HG03342 (cell line): Measurements from ENCODE around the gene BUB1.
"Not testable (repeated sequence)": the region's sequence is repeated elsewhere in the genome, so short reads cannot be mapped to it uniquely, and the experiment has no call there.

Experiments used
- ATAC-seq: cut with Tn5 transposase; IDR thresholded peaks from one replicate; pipeline ENCODE4 v1.9.1; 2021; ENCODE audit warnings: mild to moderate bottlenecking, moderate library complexity; ENCODE audit not compliant: unreplicated experiment

BUB1 gene

DNA sequence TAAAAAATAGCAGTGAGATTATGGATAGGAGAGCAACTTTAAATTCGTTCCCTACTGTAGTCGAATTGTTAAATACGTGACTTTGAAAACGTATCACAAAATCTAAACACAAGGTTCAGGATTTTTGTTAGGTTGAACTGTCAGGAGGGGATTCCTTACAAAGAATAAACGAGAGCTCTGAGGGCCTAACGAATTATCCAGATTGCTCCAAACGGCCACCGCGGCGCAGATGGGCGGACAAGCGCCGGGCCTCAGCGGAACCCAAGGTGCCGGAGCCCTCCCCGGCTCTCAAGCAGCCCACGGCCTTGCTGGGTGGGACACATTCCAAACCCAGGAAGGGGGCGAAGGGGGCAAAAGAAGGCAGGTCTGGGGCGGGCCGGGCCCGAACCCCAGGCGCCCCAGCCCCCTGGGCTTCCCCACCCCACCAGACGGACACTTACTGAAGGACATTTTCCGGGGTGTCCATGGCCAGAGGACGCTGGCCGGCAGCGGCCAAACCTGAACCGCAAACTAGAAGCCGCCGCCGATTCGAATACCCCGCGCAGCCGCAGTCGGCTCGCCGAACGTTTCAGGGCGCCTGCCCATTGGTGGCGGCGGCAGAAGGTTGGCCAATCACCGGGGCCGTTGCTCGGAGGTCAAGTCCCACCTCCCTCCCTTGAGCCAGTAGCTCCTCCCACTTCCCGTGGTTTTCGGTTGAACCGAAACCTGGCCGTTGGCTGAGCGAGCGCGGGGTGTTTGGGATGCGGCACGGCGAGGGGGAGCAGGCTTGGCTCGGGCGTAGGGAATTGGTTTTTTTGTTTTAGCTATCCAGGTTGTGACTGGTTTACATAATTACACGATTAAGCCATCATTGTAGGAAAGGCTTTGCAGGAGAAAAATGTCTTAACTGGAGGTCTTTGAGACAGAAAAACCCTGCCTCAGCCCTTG is at the start of gene BUB1:
Gene BUB1, minus strand, starts transcription at position 534 of the 927 bp plus-strand sequence. Its CDS starts 68 bp downstream, at position 466.
- ATAC-seq: peak; percentile 71

DNA sequence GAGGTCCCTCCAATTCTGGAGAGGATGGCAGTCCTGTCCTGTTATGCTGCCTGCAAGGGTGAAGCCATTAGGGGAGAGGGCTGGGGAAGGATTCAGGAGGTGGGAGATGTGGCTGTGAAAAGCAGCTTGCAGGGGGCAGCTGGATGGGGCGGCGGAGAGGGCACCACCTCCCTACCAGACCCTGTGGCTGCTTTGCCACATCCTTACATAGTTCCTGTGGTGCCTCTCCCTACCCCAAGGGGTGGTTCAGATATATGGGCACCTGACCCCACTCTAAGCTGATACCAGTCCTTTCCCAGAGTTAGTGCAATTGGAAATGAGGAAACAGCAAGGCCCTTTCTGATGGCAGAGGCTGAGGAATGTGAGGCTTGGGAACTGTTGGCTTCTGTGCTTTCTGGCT is 48.4 kb upstream of the BUB1 start:
- no peak for ATAC-seq

DNA sequence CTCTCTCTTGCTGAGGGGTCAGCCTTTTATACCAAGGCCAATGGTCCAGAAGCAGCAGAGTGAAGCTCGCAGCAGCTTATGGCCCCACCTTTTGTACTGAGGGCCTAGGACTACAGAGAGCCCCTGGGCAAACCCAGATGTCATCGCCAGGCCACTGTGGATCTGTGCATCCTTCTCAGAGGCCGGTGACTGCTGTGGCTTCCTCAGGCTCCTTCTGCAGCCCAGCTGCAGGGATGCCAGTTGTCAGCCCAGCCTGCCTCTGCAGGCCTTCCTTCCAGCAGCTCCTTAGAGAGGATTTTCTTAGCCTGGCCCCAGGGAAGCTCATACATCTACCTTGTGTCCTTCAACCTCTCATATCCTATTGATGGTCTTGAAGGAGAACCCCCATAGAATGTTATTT is 48.0 kb upstream of the BUB1 start:
- ATAC-seq: no peak

DNA sequence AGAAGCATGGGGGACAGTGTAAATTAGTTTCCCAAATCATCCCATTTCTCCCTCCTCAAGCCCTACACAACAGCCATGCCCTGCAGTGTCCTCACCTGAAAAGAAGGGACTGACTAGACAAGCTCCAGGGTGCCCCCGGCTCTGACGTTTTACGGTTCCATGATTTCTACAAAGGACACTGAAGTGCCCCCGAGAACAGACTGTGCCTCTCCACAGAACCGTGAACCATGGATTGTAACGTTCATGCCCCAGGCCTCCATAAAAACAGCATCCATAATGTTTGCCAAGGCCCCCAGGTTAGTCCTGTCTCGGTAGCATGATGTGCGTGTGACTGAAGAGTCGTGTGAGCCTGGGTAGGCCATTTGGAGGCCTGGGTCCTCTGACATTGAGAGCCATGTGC is 47.5 kb upstream of the BUB1 start:
- ATAC-seq: no peak

DNA sequence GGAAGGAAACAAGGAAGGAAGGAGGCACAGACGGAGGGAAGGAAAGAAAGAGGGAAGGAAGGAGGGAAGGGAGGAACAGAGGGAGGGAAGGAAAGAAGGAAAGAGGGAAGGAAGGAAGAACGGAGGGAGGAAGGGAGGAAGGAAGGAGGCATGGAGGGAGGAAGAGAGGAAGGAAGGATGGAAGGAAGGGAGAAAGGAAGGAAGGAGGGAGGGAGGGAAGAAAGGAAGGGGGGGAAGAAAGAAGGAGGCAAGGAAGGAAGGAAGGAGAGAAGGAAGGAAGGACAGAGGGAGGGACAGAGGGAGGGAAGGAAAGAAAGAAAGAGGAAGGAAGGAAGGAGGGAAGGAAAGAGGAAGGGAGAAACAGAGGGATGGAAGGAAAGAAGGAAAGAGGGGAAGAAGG is 47.0 kb upstream of the BUB1 start:
- ATAC-seq: no peak

DNA sequence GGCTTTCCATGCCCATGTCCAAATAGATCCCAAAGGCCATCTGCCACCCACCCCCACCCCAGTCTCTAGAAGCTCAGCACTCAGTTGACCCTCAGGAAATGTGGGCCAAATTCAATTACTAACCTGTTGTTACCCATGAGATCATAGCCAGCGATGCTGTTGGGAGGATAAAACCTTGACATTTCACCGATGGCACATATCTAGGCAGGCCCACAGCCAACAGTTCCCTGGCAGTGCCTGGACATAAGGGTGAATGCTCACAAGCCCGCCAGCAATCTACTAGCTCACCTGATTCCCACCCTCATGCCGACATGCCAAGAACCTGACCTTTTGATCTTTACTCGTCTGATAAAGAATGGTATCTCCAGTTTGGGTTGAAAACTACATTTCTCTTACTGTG is 42.7 kb upstream of the BUB1 start:
- ATAC-seq: no peak

DNA sequence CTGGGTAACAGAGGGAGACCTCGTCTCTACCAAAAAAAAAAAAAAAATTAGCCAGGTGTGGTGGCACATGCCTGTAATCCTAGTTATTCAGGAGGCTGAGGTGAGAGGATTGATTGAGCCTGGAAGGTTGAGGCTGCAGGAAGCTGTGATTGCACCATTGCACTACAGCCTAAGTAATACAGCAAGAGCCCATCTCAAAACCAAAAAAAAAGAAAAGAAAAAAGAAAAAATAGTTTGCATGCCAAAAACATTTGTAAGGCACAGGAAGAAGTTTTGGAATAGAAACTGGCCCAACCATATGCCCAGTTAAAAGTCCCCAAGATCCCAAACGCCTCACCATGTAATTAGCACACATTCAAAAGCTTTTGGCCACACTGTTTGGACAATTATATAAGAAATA is 41.1 kb upstream of the BUB1 start:
- no peak for ATAC-seq

DNA sequence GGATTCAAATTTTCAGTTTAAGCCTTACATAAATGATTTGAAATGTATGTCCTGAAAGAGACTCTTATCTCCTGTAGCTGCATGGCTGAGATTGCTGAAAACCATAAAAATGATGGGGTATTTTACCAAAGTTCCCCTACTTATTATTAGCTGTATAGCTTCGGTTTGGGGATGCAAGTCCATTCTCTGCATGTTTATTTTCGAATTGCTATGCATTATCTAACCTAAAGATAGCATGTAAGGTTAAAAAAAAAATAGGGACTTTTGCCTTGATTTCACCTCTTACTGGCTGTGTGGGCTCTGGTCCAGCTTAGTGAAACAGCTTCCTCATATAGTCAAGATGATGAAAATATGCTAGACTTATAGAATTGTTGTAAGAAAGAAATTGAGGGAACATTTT is 40.5 kb upstream of the BUB1 start:
- no peak for ATAC-seq

DNA sequence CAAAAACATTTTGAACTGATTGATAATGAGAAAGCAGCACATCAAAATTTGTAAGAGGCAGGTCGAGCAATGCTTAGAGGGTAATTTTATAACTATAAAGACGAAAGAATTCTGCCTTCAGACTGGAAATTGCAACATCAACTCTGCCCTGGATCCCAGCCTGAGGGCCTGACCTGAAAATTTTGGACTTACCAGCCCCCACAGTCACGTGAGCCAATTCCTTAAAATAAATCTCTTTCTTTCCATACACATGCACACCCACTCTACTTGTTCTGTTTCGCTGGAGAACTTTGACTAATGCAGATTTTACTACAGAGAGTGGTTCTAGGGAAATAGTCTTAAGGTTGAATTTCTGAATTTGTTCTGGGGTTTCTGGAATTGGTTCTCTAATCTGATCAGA is 39.9 kb upstream of the BUB1 start:
- no peak for ATAC-seq

DNA sequence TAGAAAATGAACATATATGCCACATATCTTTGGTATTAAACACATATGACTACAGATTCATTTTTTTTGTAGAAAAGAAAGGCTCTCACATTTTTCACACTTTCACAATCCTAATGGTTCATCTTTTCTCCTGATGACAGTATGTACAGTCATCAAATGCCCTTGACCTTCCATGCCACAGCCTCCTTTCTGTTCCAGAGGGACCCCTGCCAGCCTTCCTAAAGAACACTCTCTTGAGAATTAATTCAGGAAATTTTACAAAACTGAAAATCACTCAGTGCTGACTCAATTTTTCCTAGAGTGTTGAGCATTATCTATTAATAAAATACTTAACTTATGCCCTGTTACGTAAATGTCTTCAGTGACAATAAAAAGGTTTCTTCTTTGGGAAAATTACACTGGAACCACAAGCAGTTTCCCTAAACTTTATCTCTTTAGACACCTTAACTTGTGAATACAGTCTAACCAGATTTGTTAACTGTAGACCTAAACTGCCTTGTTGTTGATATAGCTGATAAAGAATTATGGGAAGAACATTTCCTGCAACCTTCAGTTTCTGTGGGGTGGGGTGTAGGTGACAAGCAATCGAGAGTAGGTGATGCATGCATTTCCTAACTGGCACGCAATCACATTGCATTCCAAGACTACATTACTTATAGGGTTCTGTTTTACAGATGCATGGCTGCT is 39.2 kb upstream of the BUB1 start:
- no peak for ATAC-seq

DNA sequence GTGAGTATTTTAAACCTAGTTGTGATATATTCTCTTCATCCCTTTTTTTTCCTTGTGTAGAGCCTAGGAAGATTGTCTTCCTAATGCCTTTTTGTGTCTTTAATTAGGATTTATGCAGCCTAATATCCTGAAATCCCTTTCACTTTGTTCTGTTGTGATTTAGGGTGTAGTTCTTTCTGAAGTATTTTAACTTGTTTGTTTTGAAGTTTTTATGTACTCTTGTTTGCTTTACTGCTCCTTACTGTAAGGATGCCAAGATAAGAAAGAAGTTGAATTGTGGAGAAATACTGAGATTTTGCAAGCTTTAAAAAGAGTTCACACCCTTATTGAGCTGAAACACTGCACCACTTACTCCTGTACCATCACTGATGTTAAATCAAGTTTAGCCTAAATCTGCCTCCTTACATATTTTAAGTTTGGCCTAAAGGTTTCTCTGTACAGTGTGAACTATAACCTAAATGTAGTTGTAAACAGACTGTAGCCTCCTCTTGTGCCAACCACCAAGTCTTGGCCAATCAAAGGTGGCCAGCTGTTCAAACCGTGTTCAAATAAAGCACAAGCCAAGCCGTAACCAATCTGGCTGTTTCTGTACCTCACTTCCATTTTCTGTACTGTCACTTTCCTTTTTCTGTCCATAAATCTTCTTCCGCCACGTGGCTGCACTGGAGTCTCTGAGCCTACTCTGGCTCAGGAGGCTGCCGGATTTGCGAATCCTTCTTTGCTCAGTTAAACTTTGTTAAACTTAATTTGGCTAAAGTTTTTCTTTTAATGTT is 36.8 kb upstream of the BUB1 start:
- ATAC-seq: no peak

DNA sequence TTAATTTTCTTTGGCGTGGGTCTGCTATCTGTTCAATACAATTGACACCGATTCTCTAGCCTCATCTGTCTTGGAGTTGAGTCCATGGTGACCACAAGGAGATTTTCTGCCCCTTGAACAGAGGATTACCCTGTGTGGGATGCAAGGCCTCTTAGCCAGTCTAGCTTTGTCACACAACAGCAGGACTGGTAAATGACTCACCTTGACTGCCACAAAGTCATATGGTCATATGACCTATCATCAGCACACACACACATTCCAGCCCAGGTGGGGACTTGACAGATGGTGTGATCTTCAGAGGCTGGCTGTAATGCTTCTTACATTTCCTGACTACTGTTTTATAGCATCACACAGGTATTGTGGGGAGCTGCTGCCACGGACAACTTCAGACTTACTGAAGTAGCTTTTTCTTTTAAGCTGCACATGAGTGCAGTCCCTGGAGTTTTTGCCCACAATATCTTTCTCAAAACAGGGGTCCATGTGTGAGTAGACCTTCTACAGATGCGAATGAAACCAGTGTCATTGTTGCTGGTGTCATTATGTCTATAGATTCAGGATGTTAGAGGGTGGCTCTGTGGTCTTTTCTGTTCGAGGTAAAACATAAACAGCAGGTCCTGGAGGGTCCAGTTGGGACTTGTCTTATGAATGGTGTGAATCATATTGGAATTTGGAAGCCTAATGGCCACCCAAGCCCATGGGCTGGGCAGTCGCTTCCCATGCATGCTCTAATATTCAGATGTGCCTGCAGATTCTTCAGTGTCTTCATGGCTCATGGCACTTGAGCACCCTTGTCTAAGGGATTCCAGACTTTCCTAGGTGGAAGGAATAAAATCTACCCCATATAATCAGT is 35.9 kb upstream of the BUB1 start:
- ATAC-seq: no peak

DNA sequence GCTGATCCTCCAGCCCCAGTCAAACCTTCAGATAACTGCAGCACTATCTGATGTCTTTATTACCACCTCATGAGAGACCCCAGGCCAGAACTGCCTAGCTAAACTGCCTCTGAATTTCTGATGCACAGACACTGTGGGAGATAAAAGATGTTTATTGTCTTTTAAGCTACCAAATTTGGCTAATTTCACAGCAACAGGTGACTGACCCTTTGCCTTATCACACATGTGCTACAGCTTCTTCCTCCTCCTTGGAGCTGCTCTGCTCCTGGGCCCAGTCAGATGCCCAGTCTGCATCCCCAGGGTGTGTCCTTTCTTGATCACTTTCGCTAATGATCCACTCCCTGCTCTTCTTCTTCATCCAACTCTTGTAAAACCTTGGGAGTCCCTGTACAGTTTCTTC is 34.9 kb upstream of the BUB1 start:
- no peak for ATAC-seq

DNA sequence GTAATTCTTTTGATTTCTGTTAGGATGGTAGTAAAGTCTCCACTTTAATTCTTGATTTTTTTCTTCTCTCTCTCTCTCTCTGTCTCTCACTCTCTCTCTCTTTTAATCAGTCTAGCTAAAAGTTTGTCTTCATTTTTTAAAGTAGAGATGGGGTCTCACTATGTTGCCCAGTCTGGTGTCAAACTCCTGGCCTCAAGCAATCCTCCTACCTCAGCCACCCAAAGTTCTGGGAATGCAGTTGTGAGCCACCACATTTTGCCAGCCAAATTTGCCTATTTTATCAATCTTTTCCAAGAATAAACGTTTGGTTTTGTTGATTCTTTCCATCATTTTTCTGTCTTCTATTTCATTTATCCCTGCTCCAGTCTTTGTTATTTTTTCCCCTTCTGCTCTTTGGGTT is 30.6 kb upstream of the BUB1 start:
- ATAC-seq: no peak

DNA sequence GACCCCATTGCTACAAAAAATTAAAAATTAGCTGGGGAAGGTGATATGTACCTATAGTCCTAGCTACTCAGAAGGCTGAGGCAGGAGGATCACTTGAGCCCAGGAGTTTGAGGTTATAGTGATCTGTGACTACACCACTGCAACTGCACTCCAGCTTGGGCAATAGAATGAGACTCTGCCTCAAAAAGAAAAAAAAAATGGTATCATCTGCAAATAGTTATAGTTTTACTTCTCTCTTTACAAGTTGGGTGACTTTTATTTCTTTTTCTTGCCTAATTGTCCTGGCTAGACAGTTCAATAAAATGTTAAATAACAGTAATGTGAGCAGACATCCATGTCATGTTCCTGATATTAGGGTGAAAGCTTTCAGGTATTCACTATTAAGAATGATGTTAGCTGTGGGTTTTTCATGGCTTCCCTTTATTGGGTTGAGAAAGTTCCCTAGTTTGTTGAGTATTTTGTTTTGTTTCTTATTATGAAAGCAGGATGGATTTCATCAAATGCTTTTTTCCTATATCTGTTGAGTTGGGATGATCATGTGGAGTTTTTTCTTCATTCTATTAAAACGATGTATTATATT is 29.6 kb upstream of the BUB1 start:
- ATAC-seq: no peak

DNA sequence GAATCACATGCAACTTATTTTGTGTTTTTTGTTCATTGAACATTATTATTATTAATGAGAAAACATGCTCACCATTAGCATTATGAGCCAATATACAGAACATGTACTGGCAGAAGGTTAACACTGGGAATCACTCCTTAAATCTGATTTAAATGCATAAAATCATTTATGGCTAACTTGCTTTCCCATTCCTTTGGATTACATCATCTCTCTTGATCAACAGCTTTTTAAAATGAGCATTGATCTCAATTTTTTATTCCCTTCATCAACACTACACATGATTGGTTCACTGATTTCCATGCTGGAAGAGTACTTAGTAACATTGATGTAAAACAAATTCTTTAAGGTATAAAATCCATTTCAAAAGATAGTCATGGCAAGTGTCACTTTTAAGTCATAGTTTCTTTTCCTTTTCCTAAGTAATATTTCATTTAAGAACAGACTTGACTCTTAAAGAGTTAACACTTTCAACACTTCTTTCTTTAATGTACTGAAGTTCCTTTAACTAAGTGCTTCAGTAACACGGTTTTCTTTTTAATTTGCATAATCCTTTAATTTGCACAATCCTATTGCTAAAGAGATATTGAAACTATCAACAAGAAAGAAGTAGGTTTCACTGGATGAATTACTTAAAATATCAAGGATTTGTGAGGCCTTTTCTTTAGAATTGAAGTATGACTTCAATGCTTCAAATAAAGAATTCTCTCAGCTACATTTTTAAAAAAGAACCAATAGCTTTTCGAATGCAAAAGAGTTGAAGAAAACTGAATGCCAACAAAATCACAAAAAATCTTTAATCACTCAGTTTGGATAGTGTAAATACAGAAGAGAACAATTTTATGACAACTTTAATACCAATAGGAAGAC is 24.9 kb upstream of the BUB1 start:
- no peak for ATAC-seq

DNA sequence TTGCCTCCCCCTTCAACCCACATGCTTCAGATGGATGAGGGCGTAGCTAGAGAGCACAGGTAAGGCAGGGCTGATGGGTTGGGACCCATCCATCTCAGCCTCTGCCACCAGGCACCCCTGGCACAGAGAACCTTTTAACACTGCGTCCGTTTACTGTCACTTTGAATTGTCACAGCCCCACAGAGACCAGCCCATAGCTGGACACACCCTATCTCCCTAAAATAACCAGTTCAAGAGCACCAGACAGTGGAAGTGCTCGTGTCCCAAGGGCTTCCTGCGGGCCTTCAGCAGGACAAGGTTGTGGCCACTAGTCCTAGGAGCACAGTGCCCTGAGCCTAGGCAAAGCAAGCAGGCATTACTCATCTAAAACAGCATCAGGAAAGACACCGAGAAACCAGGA is 20.4 kb upstream of the BUB1 start:
- not testable (repeated sequence) for ATAC-seq

DNA sequence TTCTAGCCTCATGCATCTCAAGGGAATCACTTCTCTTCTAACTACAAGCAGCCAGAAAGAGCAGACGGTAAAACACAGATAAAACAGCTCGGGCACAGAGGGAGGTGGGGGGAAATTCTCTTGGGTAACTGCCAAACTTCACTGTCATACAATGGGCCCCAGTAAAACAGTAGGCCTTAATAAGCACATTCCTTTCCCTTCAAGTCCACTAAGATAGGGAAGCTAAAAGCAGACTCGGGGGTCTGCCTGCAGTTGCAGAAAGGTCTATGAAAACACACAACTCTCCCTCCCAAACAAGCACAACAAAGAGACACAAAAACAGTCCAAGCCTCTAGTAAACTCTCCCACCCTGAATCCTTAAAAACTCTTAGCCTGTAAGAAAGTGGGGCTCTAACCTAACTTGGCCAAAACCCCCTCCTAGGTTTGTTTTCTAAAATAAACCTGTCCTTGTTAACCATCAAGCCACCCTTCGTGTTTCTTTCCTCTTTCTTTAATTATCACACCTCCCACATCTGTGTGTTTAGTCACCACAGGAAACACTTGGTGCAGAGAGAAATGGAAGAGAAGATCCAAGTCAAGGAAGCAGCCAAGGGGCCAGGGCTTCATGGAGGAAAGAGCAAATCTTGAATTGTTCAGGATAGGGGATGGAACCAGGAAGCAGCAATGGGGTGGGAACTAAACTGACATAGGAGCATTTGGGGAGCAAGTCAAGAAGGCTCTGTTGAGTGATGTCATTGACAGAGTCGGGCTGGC is 17.5 kb upstream of the BUB1 start:
- not testable (repeated sequence) for ATAC-seq
